NCI-H510A (cell line): ENCODE results near the gene DDX47.
"Not testable (repeated sequence)": the region's sequence is repeated elsewhere in the genome, so short reads cannot be mapped to it uniquely, and the experiment has no call there.

Experiments used
- DNase-seq: peaks from one replicate; lab custom pipeline; 2025; lab: John Stamatoyannopoulos, UW

The DDX47 gene

GRCh38 chr12:12821975-12822374 is 8.8 kb downstream of the DDX47 start:
- no peak for DNase-seq

GRCh38 chr12:12822886-12823285 is 9.7 kb downstream of the DDX47 start:
- no peak for DNase-seq

- DNase-seq = no peak
Measured at GRCh38 chr12:12823300-12823699, 10.2 kb downstream of the DDX47 start.

- DNase-seq = no peak
Measured at GRCh38 chr12:12823811-12824210, 10.7 kb downstream of the DDX47 start.

- no peak for DNase-seq
Measured at GRCh38 chr12:12835378-12836146, 22.4 kb downstream of the DDX47 start.

GRCh38 chr12:12836571-12836970 is 23.4 kb downstream of the DDX47 start:
- DNase-seq = no peak

GRCh38 chr12:12837025-12837812 is 24.1 kb downstream of the DDX47 start:
- no peak for DNase-seq

- no peak for DNase-seq
Measured at GRCh38 chr12:12837813-12838153, 24.6 kb downstream of the DDX47 start.

- DNase-seq = no peak
Measured at GRCh38 chr12:12839003-12839395, 25.9 kb downstream of the DDX47 start.

GRCh38 chr12:12839439-12839838 is 26.3 kb downstream of the DDX47 start:
- DNase-seq = not testable (repeated sequence)

GRCh38 chr12:12839873-12840579 is 26.9 kb downstream of the DDX47 start:
- no peak for DNase-seq

- no peak for DNase-seq
Measured at GRCh38 chr12:12840580-12840899, 27.4 kb downstream of the DDX47 start.

- DNase-seq = not testable (repeated sequence)
Measured at GRCh38 chr12:12841428-12841827, 28.3 kb downstream of the DDX47 start.

- DNase-seq = no peak
Measured at GRCh38 chr12:12845794-12846243, 32.7 kb downstream of the DDX47 start.

- DNase-seq = not testable (repeated sequence)
Measured at GRCh38 chr12:12846780-12847179, 33.6 kb downstream of the DDX47 start.

GRCh38 chr12:12853435-12853834 is 40.3 kb downstream of the DDX47 start:
- DNase-seq = no peak

GRCh38 chr12:12859690-12860089 is 46.5 kb downstream of the DDX47 start:
- DNase-seq = no peak

GRCh38 chr12:12864243-12864642 is 51.1 kb downstream of the DDX47 start:
- no peak for DNase-seq

- DNase-seq = no peak
Measured at GRCh38 chr12:12868477-12869235, 55.5 kb downstream of the DDX47 start.

GRCh38 chr12:12870465-12870864 is 57.3 kb downstream of the DDX47 start:
- DNase-seq = no peak

GRCh38 chr12:12871587-12872138 is 58.5 kb downstream of the DDX47 start:
- no peak for DNase-seq
